Measurements from ENCODE around the gene ACSL1. TPM values are rescaled to one million over a fixed set of nuclear protein-coding genes. Genes with fewer than 3 reads are reported as not detected.

ACSL1 gene
- polyA plus RNA-seq, 1 donor from 2014 or later: 30.7 TPM

DNA sequence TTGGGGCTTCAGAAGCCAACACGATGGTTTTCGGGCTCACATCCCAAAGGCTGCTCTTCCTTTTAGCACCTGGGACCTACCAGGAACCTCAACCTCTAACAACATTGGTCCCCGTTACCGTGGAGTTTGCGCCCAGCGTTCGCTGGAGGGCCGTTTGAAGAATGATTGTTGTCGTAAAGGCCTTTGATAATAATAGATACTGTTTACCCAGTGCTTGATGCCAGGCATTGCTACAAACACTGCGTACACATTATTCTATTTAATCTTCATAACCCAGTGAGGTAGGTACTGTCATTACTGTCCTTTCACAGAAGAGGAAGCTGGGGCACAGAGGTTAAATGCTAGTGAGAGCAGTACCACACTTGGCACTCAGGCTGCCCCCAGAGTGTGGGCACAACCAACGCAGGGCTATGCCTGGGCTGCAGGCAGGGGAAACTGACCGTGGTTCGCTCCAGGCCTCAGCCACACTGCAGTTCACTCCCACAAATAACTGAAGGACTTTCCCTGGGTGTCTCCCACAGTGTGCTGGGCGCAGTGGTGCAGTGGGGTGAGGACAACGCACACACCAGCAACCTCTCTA is 1.0 kb upstream of the ACSL1 start:
- Histone ChIP-seq H3K9me3 (ENCODE audit: low read length) (no peaks in the 10 kb centered on the region), H3K4me2 (ENCODE audit: low read length) (no peak overlapping the region), H3K27me3 (ENCODE audit: insufficient read depth, low read depth, low read length) (peaks cover 44% of the 10 kb centered on the region), H3K9ac (ENCODE audit: low read length) (peak overlapping the region; percentile 52), H4K20me1 (ENCODE audit: insufficient read depth) (no peaks in the 10 kb centered on the region), H3K79me2 (replicated peaks; ENCODE audit: insufficient read depth, low read length) (no peaks in the 10 kb centered on the region), H3K4me3 (ENCODE audit: low read length) (peak overlapping the region; percentile 87), H3F3A (ENCODE audit: insufficient read depth, low read length, poor library complexity, severe bottlenecking) (no peaks in the 10 kb centered on the region), H3K36me3 (ENCODE audit: insufficient read depth, low read length) (no peaks in the 10 kb centered on the region), H3K27ac (ENCODE audit: low read length) (no peak overlapping the region), H2AFZ (ENCODE audit: low read depth, low read length) (peak overlapping the region; percentile 33), H3K9me2 (ENCODE audit: insufficient read depth, low read length) (no peaks in the 10 kb centered on the region)
- TF ChIP-seq SMC3 (conservative IDR thresholded peaks at IDR 0.05; ENCODE audit: poor library complexity) (no peak), EZH2 (IDR thresholded peaks at IDR 0.05; ENCODE audit: borderline replicate concordance, insufficient read depth, low read length, poor library complexity, severe bottlenecking) (no peak), TAF1 (IDR thresholded peaks at IDR 0.05; ENCODE audit: low read depth) (no peak), RAD21 (conservative IDR thresholded peaks at IDR 0.05) (no peak), MXI1 (conservative IDR thresholded peaks at IDR 0.05; ENCODE audit: poor library complexity, severe bottlenecking) (no peak), POLR2AphosphoS5 (IDR thresholded peaks at IDR 0.05) (no peak), CTCF (IDR thresholded peaks at IDR 0.05; ENCODE audit: poor library complexity, severe bottlenecking) (no peak), REST (IDR thresholded peaks at IDR 0.05; ENCODE audit: borderline replicate concordance) (no peak), EP300 (conservative IDR thresholded peaks at IDR 0.05; ENCODE audit: poor library complexity, severe bottlenecking) (no peak)

- Histone ChIP-seq H3K36me3 (ENCODE audit: insufficient read depth, low read length) (no peaks in the 10 kb centered on the region), H3K27me3 (ENCODE audit: insufficient read depth, low read depth, low read length) (peaks cover 56% of the 10 kb centered on the region), H2AFZ (ENCODE audit: low read depth, low read length) (no peak overlapping the region), H3K79me2 (replicated peaks; ENCODE audit: insufficient read depth, low read length) (peaks cover 4% of the 10 kb centered on the region), H3K9me3 (ENCODE audit: low read length) (no peaks in the 10 kb centered on the region), H3K9ac (ENCODE audit: low read length) (peak overlapping the region; percentile 68), H4K20me1 (ENCODE audit: insufficient read depth) (no peaks in the 10 kb centered on the region), H3K9me2 (ENCODE audit: insufficient read depth, low read length) (no peaks in the 10 kb centered on the region), H3K4me3 (ENCODE audit: low read length) (peak overlapping the region; percentile 87), H3F3A (ENCODE audit: insufficient read depth, low read length, poor library complexity, severe bottlenecking) (no peaks in the 10 kb centered on the region), H3K4me2 (ENCODE audit: low read length) (peak overlapping the region; percentile 44), H3K27ac (ENCODE audit: low read length) (no peak overlapping the region)
- TF ChIP-seq RAD21 (conservative IDR thresholded peaks at IDR 0.05) (no peak), MXI1 (conservative IDR thresholded peaks at IDR 0.05; ENCODE audit: poor library complexity, severe bottlenecking) (peak; percentile 62), POLR2AphosphoS5 (IDR thresholded peaks at IDR 0.05) (peak; percentile 33), CTCF (IDR thresholded peaks at IDR 0.05; ENCODE audit: poor library complexity, severe bottlenecking) (peak; percentile 46), EZH2 (IDR thresholded peaks at IDR 0.05; ENCODE audit: borderline replicate concordance, insufficient read depth, low read length, poor library complexity, severe bottlenecking) (no peak), SMC3 (conservative IDR thresholded peaks at IDR 0.05; ENCODE audit: poor library complexity) (no peak), REST (IDR thresholded peaks at IDR 0.05; ENCODE audit: borderline replicate concordance) (no peak), TAF1 (IDR thresholded peaks at IDR 0.05; ENCODE audit: low read depth) (no peak), EP300 (conservative IDR thresholded peaks at IDR 0.05; ENCODE audit: poor library complexity, severe bottlenecking) (peak; percentile 9)
These were observed 450 bp downstream of the ACSL1 start for GRCh38 chr4:184825141-184825895.
